ENCODE measurements around the gene CAMSAP1.

- TF ChIP-seq ESRRG (CRISPR knock-in tag; IDR thresholded peaks at IDR 0.05), result no peak
- no peak for TF ChIP-seq OSR1 (CRISPR knock-in tag; IDR thresholded peaks at IDR 0.05)
- TF ChIP-seq PATZ1 (CRISPR knock-in tag; IDR thresholded peaks at IDR 0.05; ENCODE audit: borderline replicate concordance), result no peak
- no peak for TF ChIP-seq RARB (CRISPR knock-in tag; IDR thresholded peaks at IDR 0.05)
- TF ChIP-seq TSHZ2 (CRISPR knock-in tag; IDR thresholded peaks at IDR 0.05), result no peak
- no peak for TF ChIP-seq SNAI2 (CRISPR knock-in tag; IDR thresholded peaks at IDR 0.05)
- no peak for TF ChIP-seq ARNTL (CRISPR knock-in tag; IDR thresholded peaks at IDR 0.05; ENCODE audit: borderline replicate concordance, low read depth)
- TF ChIP-seq GLIS3 (CRISPR knock-in tag; IDR thresholded peaks at IDR 0.05), result no peak
- no peak for TF ChIP-seq ZFP30 (CRISPR knock-in tag; IDR thresholded peaks at IDR 0.05)
- no peak for TF ChIP-seq ZNF8 (CRISPR knock-in tag; IDR thresholded peaks at IDR 0.05)
Measured at GRCh38 chr9:135920973-135921585, 13.7 kb upstream of the CAMSAP1 start.

Measured in SK-N-SH treated with all-trans-retinoic acid at 6 μM for 48 hours (cell line).